HG03575 (cell line): ENCODE results near the gene CDK18.

ENCODE experiments used
- ATAC-seq: cut with Tn5 transposase; IDR thresholded peaks from one replicate; pipeline ENCODE4 v1.9.1; 2021; ENCODE audit not compliant: unreplicated experiment, insufficient number of reproducible peaks, low FRiP score; ENCODE audit errors: extremely low read depth

Gene CDK18

DNA sequence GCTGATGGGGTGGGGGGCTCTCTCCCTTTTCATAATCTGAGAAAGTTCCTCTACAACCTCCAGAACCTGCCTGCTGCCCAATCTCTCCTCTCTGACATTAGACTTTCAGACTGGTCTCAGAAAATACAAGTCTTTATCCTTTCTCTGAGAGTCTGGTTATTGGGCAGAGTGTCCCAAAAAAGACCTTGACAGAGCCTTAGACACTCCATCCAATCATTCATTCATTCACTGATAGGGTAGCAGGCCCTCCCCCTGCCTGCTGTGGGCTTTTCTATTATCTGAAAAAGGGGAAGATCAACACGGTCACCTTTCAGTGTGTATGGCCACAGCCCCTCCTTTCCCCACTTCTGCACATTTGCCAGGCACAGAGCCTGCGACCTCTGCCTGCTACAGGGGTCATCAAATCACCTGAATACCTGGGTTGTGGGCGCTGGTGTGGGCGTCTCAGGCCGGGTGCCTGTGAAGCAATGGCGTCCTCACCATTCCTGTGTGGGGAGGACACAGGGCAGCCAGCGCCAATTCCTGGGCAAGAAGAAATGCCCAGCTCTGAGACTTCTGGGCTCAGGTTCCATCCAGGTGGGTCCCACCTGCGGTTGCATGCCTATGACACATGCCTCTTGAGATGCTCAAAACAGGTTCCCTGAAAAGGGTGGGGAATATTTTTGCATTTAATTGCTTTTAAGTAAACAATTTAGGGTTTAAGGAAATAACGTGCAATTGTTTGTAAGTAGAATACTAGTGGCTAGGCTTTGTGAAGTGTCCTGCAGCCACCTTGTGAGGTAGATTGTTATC lies 74.5 kb downstream of the CDK18 start:
- no peak for ATAC-seq

DNA sequence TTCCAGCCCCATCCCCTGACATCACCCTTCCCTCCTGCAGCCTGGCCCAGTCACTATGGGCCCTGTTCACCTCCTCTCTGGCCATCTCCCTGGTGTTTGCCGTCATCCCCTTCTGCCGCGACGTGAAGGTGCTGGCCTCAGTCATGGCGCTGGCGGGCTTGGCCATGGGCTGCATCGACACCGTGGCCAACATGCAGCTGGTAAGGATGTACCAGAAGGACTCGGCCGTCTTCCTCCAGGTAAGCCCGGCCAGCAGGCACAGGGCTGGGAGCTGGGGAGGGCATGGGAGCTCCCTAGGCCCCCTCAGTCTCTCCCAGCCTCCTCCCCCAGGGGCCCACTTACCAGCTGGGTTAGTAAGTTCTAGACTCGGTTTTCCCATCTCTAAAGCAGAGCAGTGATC lies 75.2 kb downstream of the CDK18 start:
- no peak for ATAC-seq

DNA sequence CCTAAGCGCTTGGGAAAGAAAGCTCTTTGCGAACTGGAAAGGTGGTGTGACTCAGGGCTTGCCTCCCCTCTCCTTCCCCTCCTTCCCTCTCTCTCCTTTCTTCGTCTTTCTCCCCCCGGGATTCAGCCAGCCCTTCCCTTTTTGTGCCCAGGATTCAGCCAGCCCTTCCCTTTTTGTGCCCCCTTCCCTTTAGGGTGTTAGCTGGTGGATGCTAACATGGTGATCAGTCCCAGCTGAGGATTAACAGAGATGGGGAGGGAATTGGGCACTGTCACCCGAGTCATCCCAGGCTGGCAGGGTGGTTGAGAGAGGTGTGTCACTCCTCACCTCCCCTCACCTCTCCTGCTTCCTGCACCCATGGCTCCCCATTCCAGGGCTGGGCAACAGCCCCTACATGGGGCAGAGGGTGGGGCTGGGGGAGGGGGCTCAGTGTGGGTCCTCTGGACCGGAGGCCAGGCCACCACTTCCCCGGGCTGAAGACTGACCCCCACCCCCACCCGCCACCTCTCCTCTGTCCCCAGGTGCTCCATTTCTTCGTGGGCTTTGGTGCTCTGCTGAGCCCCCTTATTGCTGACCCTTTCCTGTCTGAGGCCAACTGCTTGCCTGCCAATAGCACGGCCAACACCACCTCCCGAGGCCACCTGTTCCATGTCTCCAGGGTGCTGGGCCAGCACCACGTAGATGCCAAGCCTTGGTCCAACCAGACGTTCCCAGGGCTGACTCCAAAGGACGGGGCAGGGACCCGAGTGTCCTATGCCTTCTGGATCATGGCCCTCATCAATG lies 75.9 kb downstream of the CDK18 start:
- no peak for ATAC-seq

DNA sequence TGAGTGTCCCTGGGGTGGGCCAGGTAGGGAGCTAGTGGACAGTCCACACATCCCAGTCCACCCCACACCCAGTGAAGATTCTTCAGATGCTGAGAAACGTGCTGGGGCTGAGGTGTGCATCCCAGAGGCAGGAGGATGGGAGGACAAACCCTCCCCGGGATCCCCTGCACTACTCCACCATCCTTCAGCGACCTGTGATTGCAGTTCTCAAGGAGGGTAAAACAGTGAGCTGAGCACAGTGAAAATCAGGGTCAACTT lies 76.4 kb downstream of the CDK18 start:
- no peak for ATAC-seq

DNA sequence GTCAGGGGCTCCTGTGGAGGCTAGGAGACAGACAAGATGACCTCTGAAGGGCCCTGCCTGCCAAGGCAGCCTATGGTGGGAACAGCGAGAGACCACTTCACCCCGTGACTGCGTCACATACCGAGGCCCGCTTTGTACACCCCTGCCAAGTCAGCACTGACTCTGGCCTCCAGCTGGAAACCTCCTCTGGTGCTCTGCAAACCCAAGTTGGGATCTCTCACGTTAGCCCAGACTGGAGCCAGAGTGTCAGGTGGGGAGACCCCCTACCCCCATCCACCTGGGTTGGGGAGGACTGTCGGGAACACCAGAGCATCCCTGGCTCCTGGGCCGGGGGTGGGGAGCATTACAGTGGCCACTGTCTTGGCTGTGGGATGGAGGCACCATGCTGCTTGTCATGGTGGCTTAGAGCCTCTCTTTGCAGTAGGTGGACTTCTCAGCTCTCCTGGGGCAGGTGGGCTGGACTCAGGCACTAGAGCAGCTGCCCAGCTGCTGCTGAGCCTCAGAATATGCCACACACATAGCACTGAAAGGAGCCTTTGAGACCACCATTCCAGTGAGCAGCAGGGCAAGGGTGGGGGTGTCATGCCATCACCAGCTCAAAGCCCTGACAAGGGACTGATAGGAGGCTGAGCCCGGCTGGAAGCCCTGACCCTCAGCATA lies 77.0 kb downstream of the CDK18 start:
- no peak for ATAC-seq

DNA sequence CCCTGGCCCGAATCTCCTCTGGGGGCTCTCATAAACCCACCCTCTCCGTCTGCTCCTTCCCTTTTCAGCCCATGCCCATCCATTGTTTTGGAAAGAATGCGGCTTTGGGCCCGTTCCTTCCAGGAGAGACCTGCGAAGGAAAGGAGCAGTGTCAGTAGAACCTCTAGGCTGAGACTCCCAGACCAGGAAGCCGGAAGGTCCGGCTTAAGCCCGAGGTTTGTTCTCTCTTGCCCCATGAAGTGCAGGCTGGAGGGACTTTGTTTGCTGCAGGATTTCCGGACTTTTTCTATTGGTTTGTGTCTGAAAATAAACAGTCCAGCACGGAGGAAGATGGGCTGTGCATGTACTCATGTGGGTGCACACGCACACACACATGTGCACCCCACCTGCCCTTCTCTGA lies 77.6 kb downstream of the CDK18 start:
- ATAC-seq: no peak
